HUES64 (cell line): ENCODE data around the gene UTP4.

Experiments used
- H3K27ac ChIP-seq: 2 replicates; pipeline ENCODE4 v1.7.0; 2013; ENCODE audit warnings: low read depth, low read length, inconsistent platforms
- H3K27me3 ChIP-seq: 2 replicates; pipeline ENCODE4 v1.6.1; 2013; ENCODE audit warnings: mild to moderate bottlenecking, low read length; ENCODE audit not compliant: insufficient read depth
- H3K36me3 ChIP-seq: 2 replicates; pipeline ENCODE4 v1.6.1; 2013; ENCODE audit warnings: mild to moderate bottlenecking, low read length; ENCODE audit not compliant: insufficient read depth
- H3K4me1 ChIP-seq: 2 replicates; pipeline ENCODE4 v1.6.1; 2013; ENCODE audit warnings: mild to moderate bottlenecking, low read length, moderate library complexity; ENCODE audit not compliant: insufficient read depth
- H3K4me3 ChIP-seq: 2 replicates; pipeline ENCODE4 v1.5.1; 2013; ENCODE audit warnings: mild to moderate bottlenecking, low read length, moderate library complexity
- H3K9ac ChIP-seq: 2 replicates; pipeline ENCODE4 v1.6.1; 2013; ENCODE audit warnings: mild to moderate bottlenecking, low read depth, low read length
- H3K9me3 ChIP-seq: 2 replicates; pipeline ENCODE4 v1.6.1; 2013; ENCODE audit warnings: low read depth, low read length; ENCODE audit not compliant: insufficient read depth
- WGBS: fragments of 150-250, 120-280 bp; methylation state at CpG from one replicate; pipeline ENCODE4 v1.1.7; 2013; ENCODE audit warnings: missing lambda C conversion rate; 5-methylcytosine and 5-hydroxymethylcytosine counted together

Gene UTP4

DNA sequence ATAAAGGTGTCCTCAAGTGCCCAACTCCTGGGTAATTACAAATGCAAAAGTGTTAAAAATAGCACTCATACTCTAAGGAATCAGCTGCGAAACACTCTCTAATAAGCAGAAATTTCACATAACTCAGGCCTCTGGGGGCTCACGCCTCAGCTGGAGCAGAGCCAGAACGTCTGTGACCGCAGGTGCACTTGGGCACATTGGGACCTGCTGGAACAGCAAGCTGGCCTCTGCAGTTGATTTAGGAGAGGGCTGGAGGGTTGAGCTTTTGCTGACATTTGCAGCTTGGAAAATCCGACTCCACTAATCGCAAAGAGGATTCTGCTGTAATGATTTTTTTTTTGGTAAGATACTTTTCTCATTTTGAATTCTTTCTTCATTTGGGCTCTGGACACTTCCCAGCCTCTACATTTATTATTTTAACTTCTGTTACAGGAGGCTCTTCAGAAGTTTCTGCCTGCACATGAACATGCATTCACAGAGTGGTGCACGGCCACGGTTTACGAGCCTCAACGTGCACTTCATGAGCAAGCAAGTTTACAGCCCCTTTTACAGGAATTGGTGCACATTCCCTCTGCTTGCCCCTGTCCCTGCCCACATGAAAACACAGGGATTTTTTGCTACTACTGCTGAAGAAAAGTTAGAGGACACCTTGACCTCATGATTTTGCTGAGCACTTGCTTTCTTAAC lies 50.4 kb downstream of the UTP4 start:
- no peaks in the 10 kb centered on the region for H3K9me3 ChIP-seq
- H3K9ac ChIP-seq: no peak overlapping the region
- H3K36me3 ChIP-seq: no peaks in the 10 kb centered on the region
- no peak overlapping the region for H3K27ac ChIP-seq
- no peaks in the 10 kb centered on the region for H3K27me3 ChIP-seq
- H3K4me3 ChIP-seq: no peak overlapping the region
- WGBS: 90% methylated on average over 10 of the region's 10 CpGs
- H3K4me1 ChIP-seq: peaks cover 4% of the 10 kb centered on the region

DNA sequence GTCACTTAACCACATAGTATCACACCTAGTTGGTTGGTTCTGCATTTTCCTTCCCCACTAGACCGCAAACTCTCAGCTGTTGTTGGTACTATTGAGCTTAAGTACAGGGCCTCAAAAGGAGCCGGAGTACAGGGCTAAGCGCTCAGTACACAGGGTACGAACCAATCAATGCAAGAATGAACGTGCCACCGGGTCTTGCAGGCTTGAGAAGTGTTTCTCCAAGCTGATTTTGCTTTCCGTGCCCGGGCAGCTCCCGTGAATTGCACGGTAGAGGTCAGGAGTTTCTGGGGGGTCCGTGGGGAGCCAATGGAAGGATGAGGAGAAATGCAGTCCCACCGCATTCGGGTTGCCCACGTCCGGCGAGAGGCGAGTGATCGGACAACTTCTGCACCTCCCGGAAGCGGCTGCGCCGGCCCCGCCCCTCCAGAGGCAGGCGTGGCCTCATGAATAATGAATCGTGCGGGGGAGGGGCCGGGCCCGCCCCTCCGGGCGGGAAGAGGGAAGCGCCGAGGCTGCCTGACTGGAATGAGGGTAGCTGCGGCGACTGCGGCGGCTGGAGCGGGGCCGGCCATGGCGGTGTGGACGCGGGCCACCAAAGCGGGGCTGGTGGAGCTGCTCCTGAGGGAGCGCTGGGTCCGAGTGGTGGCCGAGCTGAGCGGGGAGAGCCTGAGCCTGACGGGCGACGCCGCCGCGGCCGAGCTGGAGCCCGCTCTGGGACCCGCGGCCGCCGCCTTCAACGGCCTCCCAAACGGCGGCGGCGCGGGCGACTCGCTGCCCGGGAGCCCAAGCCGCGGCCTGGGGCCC lies 54.4 kb downstream of the UTP4 start, which contains the start of gene SNTB2:
Gene SNTB2, plus strand, starts transcription at position 523 of the 804 bp plus-strand sequence. Its CDS starts 3 bp downstream, at position 526.
- H3K4me3 ChIP-seq: peak within 1 kb of the TSS; percentile 97
- WGBS: 3% methylated on average over 69 of the region's 69 CpGs
- H3K27me3 ChIP-seq: no peaks in the 10 kb centered on the region
- H3K9ac ChIP-seq: peak within 1 kb of the TSS; percentile 94
- no peaks in the 10 kb centered on the region for H3K36me3 ChIP-seq
- H3K4me1 ChIP-seq: peaks cover 14% of the 10 kb centered on the region
- no peaks in the 10 kb centered on the region for H3K9me3 ChIP-seq
- peak within 1 kb of the TSS; percentile 68; the same call in 1 of the 2 replicates for H3K27ac ChIP-seq

DNA sequence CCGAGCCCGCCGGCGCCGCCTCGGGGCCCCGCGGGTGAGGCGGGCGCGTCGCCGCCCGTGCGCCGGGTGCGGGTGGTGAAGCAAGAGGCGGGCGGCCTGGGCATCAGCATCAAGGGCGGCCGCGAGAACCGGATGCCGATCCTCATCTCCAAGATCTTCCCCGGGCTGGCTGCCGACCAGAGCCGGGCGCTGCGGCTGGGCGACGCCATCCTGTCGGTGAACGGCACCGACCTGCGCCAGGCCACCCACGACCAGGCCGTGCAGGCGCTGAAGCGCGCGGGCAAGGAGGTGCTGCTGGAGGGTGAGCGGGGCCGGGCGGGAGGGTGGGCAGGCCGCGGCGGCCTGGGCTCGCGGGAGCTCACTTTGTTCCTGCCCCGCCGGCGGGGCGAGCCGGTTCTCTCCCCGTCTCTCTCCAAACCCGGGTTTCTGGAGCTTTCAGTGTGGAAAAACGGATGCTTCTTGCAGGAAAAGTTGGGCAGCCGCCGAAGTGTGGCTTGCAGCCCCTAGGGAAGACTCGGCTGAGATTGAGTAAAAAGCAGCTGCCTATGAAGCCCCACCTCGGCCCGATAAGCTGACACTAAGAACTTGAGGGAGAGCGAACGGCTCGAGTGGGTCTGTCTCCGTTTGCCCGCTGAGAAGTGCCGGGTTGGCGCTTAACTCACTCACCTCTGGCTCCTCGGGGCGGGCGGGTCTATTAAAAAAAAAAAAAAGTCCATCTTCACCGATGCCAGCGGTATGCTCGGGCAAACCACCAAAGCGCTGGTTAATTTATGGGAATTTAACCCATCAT lies 55.2 kb downstream of the UTP4 start:
- Histone ChIP-seq H3K27ac (no peak overlapping the region; the same call in 1 of the 2 replicates), H3K4me1 (peaks cover 14% of the 10 kb centered on the region), H3K36me3 (no peaks in the 10 kb centered on the region), H3K27me3 (no peaks in the 10 kb centered on the region), H3K4me3 (peak overlapping the region; percentile 97), H3K9ac (peak overlapping the region; percentile 94), H3K9me3 (no peaks in the 10 kb centered on the region)
- WGBS: under 1% methylated on average over 76 of the region's 76 CpGs

DNA sequence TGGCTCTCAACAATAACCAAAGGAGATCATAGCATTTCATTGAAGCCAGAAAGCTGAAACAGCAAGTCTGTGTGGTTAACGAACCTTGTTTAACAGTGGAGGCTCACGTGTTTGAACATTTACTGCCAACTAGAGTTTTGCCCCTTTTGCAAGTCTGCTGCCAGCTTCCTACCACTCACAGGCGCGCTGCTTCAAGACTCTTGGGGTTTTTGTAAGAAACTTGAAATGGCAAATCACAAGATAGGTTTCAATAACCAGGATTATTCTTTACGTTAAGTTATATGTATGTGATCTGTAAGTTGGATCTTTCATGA lies 55.7 kb downstream of the UTP4 start:
- peak overlapping the region; percentile 97 for H3K4me3 ChIP-seq
- no peaks in the 10 kb centered on the region for H3K36me3 ChIP-seq
- H3K27me3 ChIP-seq: no peaks in the 10 kb centered on the region
- H3K9ac ChIP-seq: peak overlapping the region; percentile 94
- 17% methylated on average over 5 of the region's 5 CpGs for WGBS
- peaks cover 14% of the 10 kb centered on the region for H3K4me1 ChIP-seq
- no peaks in the 10 kb centered on the region for H3K9me3 ChIP-seq
- H3K27ac ChIP-seq: no peak overlapping the region

DNA sequence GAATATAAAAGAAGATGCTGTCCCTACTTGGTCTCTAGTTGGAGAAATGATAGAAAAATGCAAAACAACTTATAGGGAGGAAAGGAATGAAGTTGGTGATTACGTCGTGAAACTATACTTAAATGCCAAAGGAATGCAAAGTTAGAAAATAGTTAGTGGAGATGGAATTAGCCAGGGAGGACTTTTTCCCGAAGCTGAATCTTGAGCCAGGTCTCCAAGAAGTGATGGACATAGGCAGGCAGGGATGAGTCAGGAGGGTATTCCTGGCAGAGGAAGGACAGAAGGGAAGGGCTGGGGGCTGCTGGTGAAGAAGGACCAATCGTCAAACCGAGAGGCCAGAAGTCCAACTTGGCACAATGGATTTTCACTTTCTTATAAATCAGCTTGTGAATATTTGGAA lies 56.3 kb downstream of the UTP4 start:
- WGBS: 43% methylated on average over 5 of the region's 5 CpGs
- H3K4me1 ChIP-seq: peaks cover 14% of the 10 kb centered on the region
- peak overlapping the region; percentile 97 for H3K4me3 ChIP-seq
- H3K9me3 ChIP-seq: no peaks in the 10 kb centered on the region
- H3K27ac ChIP-seq: no peak overlapping the region
- no peaks in the 10 kb centered on the region for H3K36me3 ChIP-seq
- H3K9ac ChIP-seq: peak overlapping the region; percentile 94; the same call in 1 of the 2 replicates
- H3K27me3 ChIP-seq: no peaks in the 10 kb centered on the region

DNA sequence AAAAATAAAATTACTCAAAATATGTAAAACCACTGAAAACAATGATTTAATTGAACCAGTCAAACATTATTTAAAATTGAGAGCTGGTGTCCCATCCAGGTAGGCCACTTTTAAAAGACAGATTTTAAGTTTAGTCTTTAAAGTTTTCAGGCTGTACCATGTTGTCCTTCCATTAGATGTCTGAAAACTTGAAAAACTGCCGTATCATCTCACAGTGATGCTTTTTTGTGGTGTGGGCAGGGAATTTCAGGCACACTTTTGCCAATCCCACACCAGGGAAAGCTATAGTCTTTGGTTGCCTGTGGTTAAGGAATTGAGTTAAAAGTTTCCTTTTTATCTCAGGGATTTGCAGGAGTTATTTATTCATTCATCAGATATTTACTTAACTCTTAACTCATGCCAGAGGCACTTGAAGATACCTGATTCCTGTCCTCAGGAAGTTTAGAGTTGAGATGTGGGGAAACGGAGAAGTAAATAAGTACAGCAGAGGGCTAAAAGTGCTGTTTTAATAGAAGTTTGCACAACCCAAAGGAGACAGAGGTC lies 57.7 kb downstream of the UTP4 start:
- Histone ChIP-seq H3K27me3 (no peaks in the 10 kb centered on the region), H3K4me3 (no peak overlapping the region), H3K4me1 (peaks cover 14% of the 10 kb centered on the region), H3K9me3 (no peaks in the 10 kb centered on the region), H3K27ac (no peak overlapping the region), H3K36me3 (no peaks in the 10 kb centered on the region), H3K9ac (no peak overlapping the region)
- WGBS: 89% methylated on average over 2 of the region's 2 CpGs

DNA sequence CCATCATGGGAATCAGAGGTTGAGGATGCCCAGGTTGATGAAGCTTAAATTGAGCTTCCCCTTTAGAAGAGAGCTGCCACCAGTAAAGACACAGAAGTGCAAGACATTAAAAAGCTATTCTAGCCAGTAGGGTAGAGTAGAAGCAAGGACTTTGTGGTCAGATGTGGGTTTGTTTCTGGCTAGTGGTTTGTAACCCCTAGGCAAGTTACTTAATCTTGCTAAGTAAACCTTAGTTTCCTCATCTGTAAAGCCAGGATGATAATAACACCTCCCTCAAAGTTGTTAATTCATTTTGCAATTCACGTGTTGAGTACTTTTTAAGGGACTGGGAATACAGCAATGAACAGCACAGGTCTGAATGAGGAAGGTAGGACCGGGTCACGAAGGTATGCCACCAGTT lies 58.1 kb downstream of the UTP4 start:
- Histone ChIP-seq H3K27ac (no peak overlapping the region), H3K9me3 (no peaks in the 10 kb centered on the region), H3K4me1 (peaks cover 14% of the 10 kb centered on the region), H3K9ac (no peak overlapping the region), H3K36me3 (no peaks in the 10 kb centered on the region), H3K27me3 (no peaks in the 10 kb centered on the region), H3K4me3 (no peak overlapping the region)
- WGBS: 85% methylated on average over 3 of the region's 3 CpGs

DNA sequence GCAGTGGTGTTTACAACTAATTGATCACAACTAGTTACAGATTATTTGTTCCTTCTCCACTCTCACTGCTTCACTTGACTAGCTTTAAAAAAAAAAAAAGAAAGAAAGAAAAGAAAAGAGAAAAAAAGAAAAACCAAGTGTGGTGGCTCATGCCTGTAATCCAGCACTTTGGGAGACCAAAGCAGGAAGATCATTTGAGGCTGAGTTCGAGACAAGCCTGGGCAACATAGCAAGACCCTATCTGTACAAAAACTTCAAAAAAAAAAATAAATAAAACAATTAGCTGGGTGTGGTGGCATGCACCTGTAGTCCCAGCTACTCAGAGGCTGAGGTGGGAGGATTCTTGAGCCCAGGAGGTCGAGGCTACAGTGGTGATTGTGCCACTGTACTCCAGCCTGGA lies 58.7 kb downstream of the UTP4 start:
- no peak overlapping the region for H3K27ac ChIP-seq
- H3K4me1 ChIP-seq: peaks cover 14% of the 10 kb centered on the region
- H3K9ac ChIP-seq: no peak overlapping the region
- no peaks in the 10 kb centered on the region for H3K36me3 ChIP-seq
- 98% methylated on average over 2 of the region's 2 CpGs for WGBS
- H3K9me3 ChIP-seq: no peaks in the 10 kb centered on the region
- H3K27me3 ChIP-seq: no peaks in the 10 kb centered on the region
- no peak overlapping the region for H3K4me3 ChIP-seq

DNA sequence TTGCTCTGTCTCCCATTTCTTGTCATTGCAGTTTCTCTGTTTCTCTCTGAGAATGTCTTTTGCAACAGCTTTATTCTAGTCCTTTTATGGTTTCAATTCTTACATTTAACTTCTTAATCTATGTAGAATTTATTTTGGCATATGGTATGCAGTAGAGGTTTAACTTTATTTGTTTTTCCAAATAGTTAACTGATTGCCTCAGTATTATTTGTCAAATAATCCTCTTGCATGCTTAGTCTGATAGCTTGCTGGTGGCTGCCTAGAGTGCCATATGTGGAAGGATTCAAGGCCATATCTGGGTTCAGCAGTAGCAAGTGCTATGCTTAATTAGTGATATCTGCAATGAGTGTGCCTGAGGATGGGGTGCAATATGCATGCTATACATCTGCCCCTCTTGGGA lies 61.4 kb downstream of the UTP4 start:
- Histone ChIP-seq H3K27ac (no peak overlapping the region), H3K27me3 (no peaks in the 10 kb centered on the region), H3K4me3 (no peak overlapping the region), H3K4me1 (0 out of 2 replicates have a peak, but pooled peaks cover 3% of the 10 kb centered on the region), H3K9me3 (no peaks in the 10 kb centered on the region), H3K36me3 (no peaks in the 10 kb centered on the region), H3K9ac (no peak overlapping the region)

DNA sequence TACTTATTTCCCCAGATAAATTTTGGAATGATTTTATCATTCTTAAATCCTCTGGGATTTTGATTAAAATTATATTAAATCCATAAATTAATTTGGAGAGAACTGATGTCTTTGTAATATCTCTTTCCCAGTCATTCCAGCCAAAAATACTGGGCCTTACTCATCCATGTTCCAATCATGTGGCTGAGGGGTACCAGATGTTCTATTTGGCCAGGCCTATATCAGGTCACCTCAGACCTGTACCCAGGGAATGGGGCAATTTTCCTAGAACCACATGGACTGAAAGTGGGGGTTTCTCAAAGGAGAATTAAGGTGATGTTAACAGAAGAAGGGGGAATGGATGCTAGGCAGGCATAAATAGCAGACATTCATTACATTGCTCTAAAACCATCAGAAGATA lies 62.0 kb downstream of the UTP4 start:
- Histone ChIP-seq H3K36me3 (no peaks in the 10 kb centered on the region), H3K9ac (no peak overlapping the region), H3K4me1 (no peaks in the 10 kb centered on the region), H3K4me3 (no peak overlapping the region), H3K27ac (no peak overlapping the region), H3K27me3 (no peaks in the 10 kb centered on the region), H3K9me3 (no peaks in the 10 kb centered on the region)
